Measurements from ENCODE around the gene INTS1.
"Not testable (repeated sequence)": the region's sequence is repeated elsewhere in the genome, so short reads cannot be mapped to it uniquely, and the experiment has no call there.

INTS1 gene

GRCh38 chr7:1459920-1460820 is 44.0 kb downstream of the INTS1 start:
- DNase-seq: peak; percentile 61

GRCh38 chr7:1459512-1459892 is 44.7 kb downstream of the INTS1 start:
- DNase-seq: peak; percentile 84

GRCh38 chr7:1458683-1459511 is 45.3 kb downstream of the INTS1 start, which contains the start of gene MICALL2:
Gene MICALL2 (minus strand): TSS chr7:1459470. CDS start chr7:1459326, 144 bp downstream.
- DNase-seq: peak; percentile 73

GRCh38 chr7:1457949-1458682 is 46.1 kb downstream of the INTS1 start:
- peak; percentile 27 for DNase-seq

GRCh38 chr7:1457059-1457948 is 46.9 kb downstream of the INTS1 start:
- no peak for DNase-seq

GRCh38 chr7:1455955-1456354 is 48.2 kb downstream of the INTS1 start:
- no peak for DNase-seq

GRCh38 chr7:1455241-1455939 is 48.8 kb downstream of the INTS1 start:
- DNase-seq: no peak

GRCh38 chr7:1454542-1454941 is 49.6 kb downstream of the INTS1 start:
- DNase-seq: no peak

- DNase-seq: peak; percentile 50
Measured at GRCh38 chr7:1452205-1452604, 52.0 kb downstream of the INTS1 start.

- DNase-seq: no peak
Measured at GRCh38 chr7:1450987-1451386, 53.2 kb downstream of the INTS1 start.

GRCh38 chr7:1450431-1450830 is 53.8 kb downstream of the INTS1 start:
- no peak for DNase-seq

- no peak for DNase-seq
Measured at GRCh38 chr7:1449951-1450350, 54.2 kb downstream of the INTS1 start.

GRCh38 chr7:1449501-1449900 is 54.7 kb downstream of the INTS1 start:
- DNase-seq: no peak

- DNase-seq: no peak
Measured at GRCh38 chr7:1448958-1449357, 55.2 kb downstream of the INTS1 start.

- DNase-seq: no peak
Measured at GRCh38 chr7:1447551-1448244, 56.5 kb downstream of the INTS1 start.

GRCh38 chr7:1447112-1447511 is 57.1 kb downstream of the INTS1 start:
- DNase-seq: no peak

- DNase-seq: no peak
Measured at GRCh38 chr7:1446620-1447032, 57.6 kb downstream of the INTS1 start.

- DNase-seq: not testable (repeated sequence)
Measured at GRCh38 chr7:1446026-1446425, 58.2 kb downstream of the INTS1 start.

- DNase-seq: no peak
Measured at GRCh38 chr7:1445341-1445740, 58.8 kb downstream of the INTS1 start.

- no peak for DNase-seq
Measured at GRCh38 chr7:1444925-1445322, 59.3 kb downstream of the INTS1 start.

All from retina (tissue), 1 donor.